ENCODE results near the gene RUNX3. TPM values are rescaled to one million over a fixed set of nuclear protein-coding genes. Genes with fewer than 3 reads are reported as not detected.
"Not testable (repeated sequence)": the region's sequence is repeated elsewhere in the genome, so short reads cannot be mapped to it uniquely, and the experiment has no call there.

RUNX3 gene
- total RNA-seq, 1 experiment from 2014 or later, result 36.6 TPM

DNA sequence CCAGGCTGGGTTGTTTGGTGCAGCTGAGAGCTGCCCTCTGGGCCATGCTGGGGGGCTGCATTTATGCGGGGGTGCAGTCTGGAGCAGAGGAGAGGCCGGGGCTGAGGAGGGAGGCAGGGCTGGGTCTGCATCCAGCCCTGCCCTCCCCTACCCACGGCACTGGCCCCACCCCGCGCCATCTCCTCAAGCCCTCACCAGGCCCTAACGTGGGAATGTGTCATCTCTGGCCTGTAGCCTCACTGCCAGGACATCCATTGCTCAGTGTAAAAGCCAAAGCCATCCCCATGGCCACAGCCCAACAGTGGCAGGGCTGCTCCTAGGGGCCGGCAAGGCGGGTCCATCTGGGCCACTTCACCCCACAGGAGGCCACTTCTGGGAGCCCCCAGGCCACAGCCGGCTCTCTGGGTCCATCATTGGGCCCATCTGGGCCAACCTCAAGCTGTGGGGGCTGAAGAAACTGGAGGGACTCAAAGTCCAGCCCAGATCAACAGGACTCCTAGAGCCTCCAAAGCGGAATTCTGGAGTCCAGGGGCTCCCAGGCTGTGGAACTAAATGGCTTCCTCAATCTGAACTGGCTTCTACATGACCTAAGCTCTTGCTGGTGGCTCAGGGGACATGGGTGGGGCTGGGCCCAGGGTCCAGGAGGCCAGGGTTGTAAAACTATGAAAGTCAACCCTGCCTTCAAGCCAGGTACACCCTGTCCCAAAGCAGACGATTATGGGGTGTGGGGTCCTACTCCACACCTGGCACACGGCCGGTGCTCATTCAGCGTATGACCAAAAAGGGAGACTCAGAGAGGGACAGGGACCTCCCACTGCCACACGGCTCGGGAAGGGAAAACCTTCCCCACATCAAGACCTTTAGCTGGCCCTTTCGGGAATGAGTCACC is 32.6 kb downstream of the RUNX3 start:
- no peak overlapping the region for H3K4me2 ChIP-seq (ENCODE audit: low read depth, low read length, poor library complexity, severe bottlenecking)
- H3K4me3 ChIP-seq (ENCODE audit: low read length), result no peak overlapping the region
- no peaks in the 10 kb centered on the region for H3K9me3 ChIP-seq (ENCODE audit: low read length)
- no peaks in the 10 kb centered on the region for H3K27me3 ChIP-seq (ENCODE audit: low read length)
- H3K9me2 ChIP-seq (replicated peaks; ENCODE audit: insufficient read depth, low read length), result no peaks in the 10 kb centered on the region
- no peak overlapping the region for H3K9ac ChIP-seq (ENCODE audit: low read length)
- H3K27ac ChIP-seq (ENCODE audit: low read length), result no peak overlapping the region
- H4K20me1 ChIP-seq (ENCODE audit: insufficient read depth, low read depth, low read length), result peaks cover 28% of the 10 kb centered on the region
- H3K36me3 ChIP-seq (ENCODE audit: insufficient read depth, low read length), result no peaks in the 10 kb centered on the region
- H3K4me1 ChIP-seq (ENCODE audit: low read length), result no peaks in the 10 kb centered on the region
- H3K79me2 ChIP-seq (ENCODE audit: low read length), result no peaks in the 10 kb centered on the region
- no peak overlapping the region for H2AFZ ChIP-seq (ENCODE audit: low read length)
- DNase-seq, result no peak

GRCh38 chr1:24896596-24897262 is 33.3 kb downstream of the RUNX3 start:
- Histone ChIP-seq H3K4me2 (ENCODE audit: low read depth, low read length, poor library complexity, severe bottlenecking) (no peak overlapping the region), H4K20me1 (ENCODE audit: insufficient read depth, low read depth, low read length) (peaks cover 28% of the 10 kb centered on the region), H2AFZ (ENCODE audit: low read length) (no peak overlapping the region), H3K9me2 (replicated peaks; ENCODE audit: insufficient read depth, low read length) (no peaks in the 10 kb centered on the region), H3K9ac (ENCODE audit: low read length) (no peak overlapping the region), H3K36me3 (ENCODE audit: insufficient read depth, low read length) (no peaks in the 10 kb centered on the region), H3K27ac (ENCODE audit: low read length) (no peak overlapping the region), H3K27me3 (ENCODE audit: low read length) (no peaks in the 10 kb centered on the region), H3K79me2 (ENCODE audit: low read length) (no peaks in the 10 kb centered on the region), H3K9me3 (ENCODE audit: low read length) (no peaks in the 10 kb centered on the region), H3K4me3 (ENCODE audit: low read length) (no peak overlapping the region), H3K4me1 (ENCODE audit: low read length) (no peaks in the 10 kb centered on the region)
- DNase-seq, result no peak

DNA sequence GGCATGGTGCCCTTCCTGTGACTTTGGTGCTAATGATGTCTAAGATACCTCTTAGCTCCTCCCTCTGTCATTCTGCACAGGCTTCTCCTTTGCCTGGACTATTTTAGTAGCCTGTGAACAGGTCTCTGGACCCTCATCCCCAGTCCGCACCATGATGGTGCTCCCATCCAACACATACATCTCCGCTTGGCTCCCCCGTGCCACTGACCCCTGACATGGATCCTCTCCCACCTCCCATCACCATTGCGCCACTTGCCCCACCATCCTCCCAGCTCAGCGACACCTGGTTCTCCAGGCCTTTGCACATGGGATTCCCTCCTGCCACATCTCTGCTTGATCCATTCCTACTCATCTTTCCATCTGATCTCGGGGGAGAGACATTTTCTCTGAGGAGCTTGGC is 33.9 kb downstream of the RUNX3 start:
- no peaks in the 10 kb centered on the region for H3K4me1 ChIP-seq (ENCODE audit: low read length)
- H3K9me2 ChIP-seq (replicated peaks; ENCODE audit: insufficient read depth, low read length), result no peaks in the 10 kb centered on the region
- H3K9me3 ChIP-seq (ENCODE audit: low read length), result no peaks in the 10 kb centered on the region
- H3K4me2 ChIP-seq (ENCODE audit: low read depth, low read length, poor library complexity, severe bottlenecking), result no peak overlapping the region
- H3K36me3 ChIP-seq (ENCODE audit: insufficient read depth, low read length), result no peaks in the 10 kb centered on the region
- no peak for DNase-seq
- H3K27ac ChIP-seq (ENCODE audit: low read length), result no peak overlapping the region
- H3K27me3 ChIP-seq (ENCODE audit: low read length), result no peaks in the 10 kb centered on the region
- H3K9ac ChIP-seq (ENCODE audit: low read length), result no peak overlapping the region
- no peak overlapping the region for H3K4me3 ChIP-seq (ENCODE audit: low read length)
- peaks cover 22% of the 10 kb centered on the region for H4K20me1 ChIP-seq (ENCODE audit: insufficient read depth, low read depth, low read length)
- no peak overlapping the region for H2AFZ ChIP-seq (ENCODE audit: low read length)
- no peaks in the 10 kb centered on the region for H3K79me2 ChIP-seq (ENCODE audit: low read length)

- H3K4me3 ChIP-seq (ENCODE audit: low read length), result no peak overlapping the region
- no peaks in the 10 kb centered on the region for H3K4me1 ChIP-seq (ENCODE audit: low read length)
- no peak overlapping the region for H3K9ac ChIP-seq (ENCODE audit: low read length)
- DNase-seq, result no peak
- no peaks in the 10 kb centered on the region for H3K9me3 ChIP-seq (ENCODE audit: low read length)
- peaks cover 18% of the 10 kb centered on the region for H4K20me1 ChIP-seq (ENCODE audit: insufficient read depth, low read depth, low read length)
- H3K36me3 ChIP-seq (ENCODE audit: insufficient read depth, low read length), result no peaks in the 10 kb centered on the region
- H3K27ac ChIP-seq (ENCODE audit: low read length), result no peak overlapping the region
- H3K4me2 ChIP-seq (ENCODE audit: low read depth, low read length, poor library complexity, severe bottlenecking), result no peak overlapping the region
- no peaks in the 10 kb centered on the region for H3K9me2 ChIP-seq (replicated peaks; ENCODE audit: insufficient read depth, low read length)
- no peaks in the 10 kb centered on the region for H3K79me2 ChIP-seq (ENCODE audit: low read length)
- no peaks in the 10 kb centered on the region for H3K27me3 ChIP-seq (ENCODE audit: low read length)
- H2AFZ ChIP-seq (ENCODE audit: low read length), result no peak overlapping the region
These were observed 34.6 kb downstream of the RUNX3 start for GRCh38 chr1:24895511-24895910.

DNA sequence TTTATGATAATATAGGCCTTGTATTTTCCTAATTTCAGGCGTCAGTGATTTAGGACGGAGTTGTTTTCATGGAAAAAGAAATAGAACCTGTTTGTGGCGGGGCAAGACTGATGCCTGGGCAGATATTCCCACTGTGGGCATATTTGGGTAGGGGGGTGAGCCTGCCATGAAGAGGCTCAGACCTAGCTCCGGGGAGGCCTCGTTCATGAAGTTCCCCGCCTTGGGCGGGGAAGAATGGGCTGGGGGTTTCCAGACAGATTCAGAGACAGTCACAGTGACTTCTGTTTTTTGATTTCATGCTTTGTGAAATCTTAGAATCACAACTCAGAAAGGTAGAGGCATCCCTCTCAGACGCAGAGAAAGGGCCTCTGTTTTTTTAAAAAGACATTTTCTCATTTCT is 36.1 kb downstream of the RUNX3 start:
- H3K9me3 ChIP-seq (ENCODE audit: low read length), result no peaks in the 10 kb centered on the region
- no peak overlapping the region for H3K9ac ChIP-seq (ENCODE audit: low read length)
- H3K4me3 ChIP-seq (ENCODE audit: low read length), result no peak overlapping the region
- no peak overlapping the region for H2AFZ ChIP-seq (ENCODE audit: low read length)
- H4K20me1 ChIP-seq (ENCODE audit: insufficient read depth, low read depth, low read length), result peaks cover 12% of the 10 kb centered on the region
- DNase-seq, result no peak
- H3K79me2 ChIP-seq (ENCODE audit: low read length), result no peaks in the 10 kb centered on the region
- H3K27ac ChIP-seq (ENCODE audit: low read length), result no peak overlapping the region
- H3K4me1 ChIP-seq (ENCODE audit: low read length), result no peaks in the 10 kb centered on the region
- H3K9me2 ChIP-seq (replicated peaks; ENCODE audit: insufficient read depth, low read length), result no peaks in the 10 kb centered on the region
- H3K27me3 ChIP-seq (ENCODE audit: low read length), result no peaks in the 10 kb centered on the region
- no peaks in the 10 kb centered on the region for H3K36me3 ChIP-seq (ENCODE audit: insufficient read depth, low read length)
- no peak overlapping the region for H3K4me2 ChIP-seq (ENCODE audit: low read depth, low read length, poor library complexity, severe bottlenecking)

- Histone ChIP-seq H3K4me1 (ENCODE audit: low read length) (no peaks in the 10 kb centered on the region), H3K4me3 (ENCODE audit: low read length) (no peak overlapping the region), H3K4me2 (ENCODE audit: low read depth, low read length, poor library complexity, severe bottlenecking) (no peak overlapping the region), H3K27ac (ENCODE audit: low read length) (no peak overlapping the region), H3K27me3 (ENCODE audit: low read length) (no peaks in the 10 kb centered on the region), H3K9ac (ENCODE audit: low read length) (no peak overlapping the region), H2AFZ (ENCODE audit: low read length) (no peak overlapping the region), H3K36me3 (ENCODE audit: insufficient read depth, low read length) (no peaks in the 10 kb centered on the region), H3K79me2 (ENCODE audit: low read length) (no peaks in the 10 kb centered on the region), H3K9me3 (ENCODE audit: low read length) (no peaks in the 10 kb centered on the region), H3K9me2 (replicated peaks; ENCODE audit: insufficient read depth, low read length) (no peaks in the 10 kb centered on the region), H4K20me1 (ENCODE audit: insufficient read depth, low read depth, low read length) (peaks cover 12% of the 10 kb centered on the region)
- DNase-seq, result no peak
These were observed 36.6 kb downstream of the RUNX3 start for GRCh38 chr1:24893431-24893830.

GRCh38 chr1:24892188-24893153 is 37.6 kb downstream of the RUNX3 start:
- Histone ChIP-seq H3K9me2 (replicated peaks; ENCODE audit: insufficient read depth, low read length) (no peaks in the 10 kb centered on the region), H3K4me3 (ENCODE audit: low read length) (no peak overlapping the region), H3K27ac (ENCODE audit: low read length) (no peak overlapping the region), H3K27me3 (ENCODE audit: low read length) (no peaks in the 10 kb centered on the region), H4K20me1 (ENCODE audit: insufficient read depth, low read depth, low read length) (peaks cover 7% of the 10 kb centered on the region), H3K9me3 (ENCODE audit: low read length) (no peaks in the 10 kb centered on the region), H3K9ac (ENCODE audit: low read length) (no peak overlapping the region), H2AFZ (ENCODE audit: low read length) (no peak overlapping the region), H3K4me1 (ENCODE audit: low read length) (no peaks in the 10 kb centered on the region), H3K4me2 (ENCODE audit: low read depth, low read length, poor library complexity, severe bottlenecking) (no peak overlapping the region), H3K36me3 (ENCODE audit: insufficient read depth, low read length) (no peaks in the 10 kb centered on the region), H3K79me2 (ENCODE audit: low read length) (no peaks in the 10 kb centered on the region)
- DNase-seq, result no peak

DNA sequence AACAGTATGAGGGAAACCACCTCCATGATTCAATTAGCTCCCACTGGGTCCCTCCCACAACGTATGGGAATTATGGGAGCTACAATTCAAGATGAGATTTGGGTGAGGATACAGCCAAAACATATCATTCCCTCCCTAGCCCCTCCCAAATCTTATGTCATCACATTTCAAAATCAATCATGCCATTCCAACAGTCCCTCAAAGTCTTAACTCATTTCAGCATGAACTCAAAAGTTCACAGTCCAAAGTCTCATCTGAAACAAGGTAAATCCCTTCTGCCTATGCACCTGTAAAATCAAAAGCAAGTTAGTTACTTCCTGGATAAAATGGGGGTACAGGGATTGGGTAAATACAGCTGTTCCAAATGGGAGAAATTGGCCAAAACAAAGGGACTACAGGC is 38.7 kb downstream of the RUNX3 start:
- H3K27ac ChIP-seq (ENCODE audit: low read length); H2AFZ ChIP-seq (ENCODE audit: low read length); H3K4me3 ChIP-seq (ENCODE audit: low read length); H3K4me2 ChIP-seq (ENCODE audit: low read depth, low read length, poor library complexity, severe bottlenecking); H3K36me3 ChIP-seq (ENCODE audit: insufficient read depth, low read length); H3K4me1 ChIP-seq (ENCODE audit: low read length); H3K79me2 ChIP-seq (ENCODE audit: low read length); H3K9ac ChIP-seq (ENCODE audit: low read length); DNase-seq; H3K9me3 ChIP-seq (ENCODE audit: low read length); H3K27me3 ChIP-seq (ENCODE audit: low read length); H3K9me2 ChIP-seq (replicated peaks; ENCODE audit: insufficient read depth, low read length); H4K20me1 ChIP-seq (ENCODE audit: insufficient read depth, low read depth, low read length): not testable (repeated sequence)
